GM12801 (cell line): Measurements from ENCODE around the gene TEX14.

Source experiments
- TF ChIP-seq, protein P1 (sequence below): IDR thresholded peaks from one replicate; pipeline ENCODE4 v1.5.1; 2011; ENCODE audit warnings: control low read depth; ENCODE audit not compliant: insufficient read length; ENCODE audit errors: extremely low read depth

The TEX14 gene

GRCh38 chr17:58514770-58515157 lies 177.1 kb downstream of the TEX14 start:
- TF ChIP-seq, protein P1, sequence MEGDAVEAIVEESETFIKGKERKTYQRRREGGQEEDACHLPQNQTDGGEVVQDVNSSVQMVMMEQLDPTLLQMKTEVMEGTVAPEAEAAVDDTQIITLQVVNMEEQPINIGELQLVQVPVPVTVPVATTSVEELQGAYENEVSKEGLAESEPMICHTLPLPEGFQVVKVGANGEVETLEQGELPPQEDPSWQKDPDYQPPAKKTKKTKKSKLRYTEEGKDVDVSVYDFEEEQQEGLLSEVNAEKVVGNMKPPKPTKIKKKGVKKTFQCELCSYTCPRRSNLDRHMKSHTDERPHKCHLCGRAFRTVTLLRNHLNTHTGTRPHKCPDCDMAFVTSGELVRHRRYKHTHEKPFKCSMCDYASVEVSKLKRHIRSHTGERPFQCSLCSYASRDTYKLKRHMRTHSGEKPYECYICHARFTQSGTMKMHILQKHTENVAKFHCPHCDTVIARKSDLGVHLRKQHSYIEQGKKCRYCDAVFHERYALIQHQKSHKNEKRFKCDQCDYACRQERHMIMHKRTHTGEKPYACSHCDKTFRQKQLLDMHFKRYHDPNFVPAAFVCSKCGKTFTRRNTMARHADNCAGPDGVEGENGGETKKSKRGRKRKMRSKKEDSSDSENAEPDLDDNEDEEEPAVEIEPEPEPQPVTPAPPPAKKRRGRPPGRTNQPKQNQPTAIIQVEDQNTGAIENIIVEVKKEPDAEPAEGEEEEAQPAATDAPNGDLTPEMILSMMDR: no peak

DNA sequence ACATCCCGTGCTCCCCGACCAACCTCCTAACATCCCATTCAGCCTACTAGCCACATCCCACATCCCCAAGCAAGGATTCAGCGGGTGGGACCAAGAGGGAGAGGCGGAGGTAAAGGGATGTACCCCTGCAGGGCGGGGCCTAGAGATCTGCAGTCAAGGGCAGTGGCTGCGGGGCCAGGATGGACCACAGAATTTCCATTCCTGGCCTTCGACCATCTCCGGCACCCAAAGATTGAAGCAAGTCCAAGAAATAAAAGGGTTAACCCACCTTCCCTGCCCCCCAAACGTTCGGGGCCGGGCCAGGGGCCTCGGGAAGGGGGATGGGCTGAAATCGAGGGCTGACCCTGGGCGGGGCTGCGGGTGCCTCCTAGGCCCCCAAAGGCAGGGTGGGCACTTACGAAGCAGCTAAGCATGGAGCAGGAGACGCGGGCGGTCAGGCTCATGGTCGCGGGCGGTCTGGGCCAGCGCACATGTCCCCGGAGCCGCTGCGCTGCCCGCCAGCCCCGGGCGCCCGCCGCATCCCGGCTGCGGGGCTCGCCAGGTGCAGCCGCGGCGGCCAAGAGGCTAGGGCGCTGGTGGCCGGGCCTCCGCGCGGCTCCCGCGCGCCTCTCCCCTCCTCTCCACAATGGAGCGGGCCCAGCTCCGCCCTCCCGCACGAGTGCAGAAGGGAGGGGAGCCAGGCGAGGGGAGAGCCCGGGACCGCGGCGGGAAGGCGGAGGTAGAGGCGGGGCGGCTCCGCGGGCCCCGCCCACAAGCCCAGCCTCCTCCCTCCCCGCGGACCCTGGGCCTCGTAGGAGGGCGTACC lies 177.7 kb downstream of the TEX14 start, which contains the start of gene MTMR4:
Gene MTMR4, minus strand, starts transcription at position 674 of the 805 bp plus-strand sequence. Its CDS starts 231 bp downstream, at position 443.
- TF ChIP-seq, protein P1: no peak

- TF ChIP-seq, protein P1: no peak
Measured at GRCh38 chr17:58513267-58513964, 178.4 kb downstream of the TEX14 start.

DNA sequence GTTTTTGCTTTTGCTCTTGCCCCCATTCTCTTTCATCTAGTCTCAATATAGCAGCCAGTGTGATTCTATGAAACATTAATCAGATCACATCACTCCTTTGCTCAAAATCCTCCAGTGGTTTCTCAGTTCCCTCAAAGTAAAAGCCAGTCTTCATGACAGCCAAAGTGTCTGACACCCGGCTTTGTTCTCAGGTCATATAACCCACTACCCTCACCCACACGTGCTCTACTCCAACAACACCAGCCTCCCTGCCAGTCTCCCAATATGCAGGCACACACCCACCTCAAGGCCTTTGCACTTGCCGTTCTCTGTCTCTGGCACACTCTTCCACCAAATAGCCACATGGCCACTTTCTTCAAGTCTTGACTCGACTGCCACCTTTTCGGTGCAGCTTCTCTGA lies 181.8 kb downstream of the TEX14 start:
- TF ChIP-seq, protein P1: no peak

DNA sequence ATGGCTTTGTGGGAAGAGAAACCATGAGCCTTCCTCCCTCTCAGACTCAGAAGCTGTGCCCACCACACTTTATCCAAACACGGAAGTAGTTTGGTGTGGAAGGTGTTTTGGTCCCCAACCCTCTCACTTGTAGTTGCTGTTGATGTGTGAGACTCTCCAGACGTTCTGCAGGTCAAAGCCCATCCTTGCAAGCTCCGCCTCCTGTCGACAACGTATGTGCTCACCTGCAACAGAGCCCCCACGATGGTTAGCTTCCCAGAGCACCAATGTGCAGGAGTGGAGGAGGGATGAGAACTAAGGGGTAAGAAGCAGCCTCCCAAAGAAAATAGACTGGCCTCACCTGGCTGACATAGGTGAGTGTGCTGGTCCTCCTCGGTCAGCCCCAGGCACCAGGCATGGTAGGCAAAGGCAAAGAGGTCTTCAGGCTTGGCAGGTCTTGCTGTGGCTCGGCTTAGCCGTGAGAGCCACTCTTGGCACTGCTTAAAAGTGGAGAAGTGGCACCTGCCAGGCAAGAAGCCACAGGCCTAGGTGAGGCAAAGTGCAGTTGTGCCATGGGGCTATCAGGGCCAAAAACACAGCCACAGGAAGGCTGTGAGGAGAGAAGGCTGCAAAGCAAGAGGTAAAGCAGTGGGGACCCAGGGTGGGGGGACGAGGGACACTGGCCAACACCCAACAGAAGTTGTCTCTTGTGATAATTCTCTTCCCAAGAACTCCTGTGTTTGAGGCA lies 183.3 kb downstream of the TEX14 start:
- TF ChIP-seq, protein P1: no peak

GRCh38 chr17:58507123-58507634 lies 184.7 kb downstream of the TEX14 start:
- TF ChIP-seq, protein P1: no peak
